Gastrocnemius medialis (tissue), 4 donors: ENCODE data around the gene DMAP1. TPM values are rescaled to one million over a fixed set of nuclear protein-coding genes. Genes with fewer than 3 reads are reported as not detected.

Experiments used
- ATAC-seq, 2 donors: fragments of 150-250 bp; one replicate each; pipeline ENCODE4 v1.9.1; 2016
- DNase-seq, 2 donors: peaks; one replicate each; pipeline ENCODE4 v3.0.0-alpha.2; 2019
- H3K27ac ChIP-seq, 4 donors: fragments of 200-600 bp; sonication (generic); 1 replicate in 1 of 4; 2 replicates in 3 of 4; pipeline ENCODE4 v1.5.1; 2016 to 2018; ENCODE audit warnings: mild to moderate bottlenecking in 2 of 4, moderate library complexity in 1 of 4
- H3K27me3 ChIP-seq, 3 donors: fragments of 200-600 bp; sonication (generic) in 2 of 3; 1 replicate in 1 of 3; 2 replicates in 2 of 3; pipeline versions ENCODE4 v1.5.1 to v1.6.0; 2016 to 2019; ENCODE audit warnings: mild to moderate bottlenecking in 1 of 3, moderate library complexity in 1 of 3
- H3K36me3 ChIP-seq, 2 donors: fragments of 200-600 bp; sonication (generic) in 1 of 2; one replicate each; pipeline ENCODE4 v1.5.1; 2017 to 2018
- H3K4me1 ChIP-seq, 2 donors: fragments of 200-600 bp; sonication (generic) in 1 of 2; one replicate each; pipeline ENCODE4 v1.5.1; 2016 to 2017; ENCODE audit warnings: mild to moderate bottlenecking in 2 of 2
- H3K4me3 ChIP-seq, 4 donors: fragments of 200-600 bp; sonication (generic) in 3 of 4; 1 replicate in 1 of 4; 2 replicates in 3 of 4; pipeline ENCODE4 v1.5.1; 2016 to 2019; ENCODE audit warnings: mild to moderate bottlenecking in 2 of 4
- H3K9me3 ChIP-seq, 3 donors: fragments of 200-600 bp; sonication (generic) in 2 of 3; 1 replicate in 1 of 3; 2 replicates in 2 of 3; pipeline ENCODE4 v1.5.1; 2016 to 2019
- CTCF ChIP-seq, 5 experiments: fragments of 450-650 bp in 3 of 5; fragments of 200-600 bp in 2 of 5; sonication (generic) in 2 of 5; IDR thresholded peaks in 4 of 5; conservative IDR thresholded peaks in 1 of 5; 1 replicate in 4 of 5; 2 replicates in 1 of 5; pipeline ENCODE4 v1.5.1; 2016 to 2019; ENCODE audit warnings: antibody characterized with exemption in 5 of 5, mild to moderate bottlenecking in 3 of 5, moderate library complexity in 3 of 5
- POLR2A ChIP-seq, 2 donors: fragments of 450-650 bp; IDR thresholded peaks; one replicate each; pipeline ENCODE4 v1.6.1; 2017; ENCODE audit warnings: antibody characterized with exemption in 2 of 2, mild to moderate bottlenecking in 2 of 2, moderate library complexity in 2 of 2
- in situ Hi-C, 4 donors: fragments of 200-750 bp; cut with MboI; loops; one replicate each; pipeline versions ENCODE4 v1.15.0 to v1.8.0; 2017; ENCODE audit warnings: low sequenced_read_pairs in 4 of 4
- intact Hi-C: fragments of 100-400 bp; cut with DNase I; formaldehyde crosslinking; loops from one replicate; pipeline ENCODE4 v1.15.1; 2023; ENCODE audit warnings: low total_unique reads
- total RNA-seq, 4 donors: library from RNA; depleted of rRNA; stranded (reverse); fragments of >200 nt; gene quantifications; one replicate each; pipeline versions ENCODE4 v1.1.0 to v1.2.3, GENCODE V29; 2016

Gene DMAP1
- total RNA-seq, 4 donors from 2014 or later: 24.9 to 42.2 (median 34.9) TPM

DNA sequence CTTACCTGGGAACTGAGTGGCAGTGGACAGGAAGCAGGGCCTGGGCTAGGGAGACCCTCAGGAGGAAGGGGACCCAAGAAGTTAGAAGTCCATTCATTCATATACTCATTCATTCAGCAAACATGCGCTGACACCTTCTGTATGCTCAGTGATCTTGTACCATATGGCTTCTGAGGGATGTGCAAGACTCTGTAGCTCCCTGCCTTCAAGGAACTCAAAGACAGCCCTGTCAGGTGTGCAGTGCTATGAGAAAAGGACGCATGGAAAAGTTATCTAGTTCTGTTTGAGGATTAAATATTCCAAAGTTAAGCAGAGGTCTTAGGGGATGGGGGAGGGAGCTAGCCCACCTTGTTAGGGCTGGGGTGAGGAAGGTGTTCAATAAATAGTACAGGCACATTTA lies 12.5 kb downstream of the DMAP1 start:
- Histone ChIP-seq H3K4me3 (no peak overlapping the region), H3K27me3 (no peaks in the 10 kb centered on the region), H3K9me3 (no peaks in the 10 kb centered on the region), H3K36me3 (peaks cover 0 to 7% of the 10 kb centered on the region in 2 donors), H3K4me1 (no peaks in the 10 kb centered on the region), H3K27ac (no peak overlapping the region)
- DNase-seq (no peak), ATAC-seq (no peak)
- in situ Hi-C loops: no loop called here
- TF ChIP-seq POLR2A (IDR thresholded peaks at IDR 0.05) (no peak), CTCF (IDR thresholded peaks at IDR 0.05 in 4 of 5, conservative IDR thresholded peaks at IDR 0.05 in 1 of 5) (no peak)
- intact Hi-C loops: no loop called here

GRCh38 chr1:44227211-44227610 lies 13.9 kb downstream of the DMAP1 start:
- H3K27ac ChIP-seq: no peak overlapping the region
- H3K36me3 ChIP-seq: no peaks in the 10 kb centered on the region
- in situ Hi-C loops (no loop called here), intact Hi-C loops (no loop called here)
- DNase-seq (peak in 1 of 2 donors; percentile 59), ATAC-seq (peak in 1 of 2 donors; percentile 76)
- H3K27me3 ChIP-seq: no peaks in the 10 kb centered on the region
- H3K9me3 ChIP-seq: no peaks in the 10 kb centered on the region
- H3K4me1 ChIP-seq: no peaks in the 10 kb centered on the region
- TF ChIP-seq POLR2A (IDR thresholded peaks at IDR 0.05): no peak
- no peak for TF ChIP-seq CTCF (IDR thresholded peaks at IDR 0.05 in 4 of 5, conservative IDR thresholded peaks at IDR 0.05 in 1 of 5)
- no peak overlapping the region for H3K4me3 ChIP-seq

DNA sequence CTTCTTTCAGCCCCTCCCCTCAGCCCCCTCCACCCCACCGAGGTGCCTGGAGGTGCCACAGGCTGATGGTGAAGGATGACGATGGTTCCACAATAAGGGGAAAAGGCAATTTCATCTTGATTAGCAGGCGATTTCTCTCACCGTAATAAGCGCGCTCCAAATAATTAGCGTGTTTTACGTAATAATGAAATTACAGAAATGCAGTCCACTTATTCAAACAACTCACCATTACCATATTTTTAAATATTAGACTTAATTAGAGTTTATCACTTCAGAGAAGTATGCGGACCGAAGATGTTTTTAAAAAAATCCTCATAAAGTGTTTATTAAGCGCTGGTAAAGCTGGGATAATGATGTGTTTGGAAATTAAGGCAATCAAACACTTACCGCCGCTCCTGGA lies 14.9 kb downstream of the DMAP1 start:
- H3K27ac ChIP-seq: no peak overlapping the region
- H3K4me1 ChIP-seq: no peaks in the 10 kb centered on the region
- no peak for ATAC-seq
- H3K36me3 ChIP-seq: no peaks in the 10 kb centered on the region
- no peaks in the 10 kb centered on the region for H3K27me3 ChIP-seq
- no peaks in the 10 kb centered on the region for H3K9me3 ChIP-seq
- H3K4me3 ChIP-seq: no peak overlapping the region
- intact Hi-C loops: no loop called here
- in situ Hi-C loops: no loop called here
- DNase-seq: no peak
- no peak for TF ChIP-seq POLR2A (IDR thresholded peaks at IDR 0.05)
- no peak for TF ChIP-seq CTCF (IDR thresholded peaks at IDR 0.05 in 4 of 5, conservative IDR thresholded peaks at IDR 0.05 in 1 of 5)

- no peak overlapping the region for H3K27ac ChIP-seq
- no peak for DNase-seq
- no peaks in the 10 kb centered on the region for H3K4me1 ChIP-seq
- no peaks in the 10 kb centered on the region for H3K27me3 ChIP-seq
- intact Hi-C loops: no loop called here
- no peaks in the 10 kb centered on the region for H3K36me3 ChIP-seq
- no peak for TF ChIP-seq CTCF (IDR thresholded peaks at IDR 0.05 in 4 of 5, conservative IDR thresholded peaks at IDR 0.05 in 1 of 5)
- TF ChIP-seq POLR2A (IDR thresholded peaks at IDR 0.05): no peak
- H3K4me3 ChIP-seq: no peak overlapping the region
- H3K9me3 ChIP-seq: no peaks in the 10 kb centered on the region
- in situ Hi-C loops: no loop called here
- no peak for ATAC-seq
These were observed 16.3 kb downstream of the DMAP1 start for GRCh38 chr1:44229435-44230167.

GRCh38 chr1:44230796-44231195 lies 17.5 kb downstream of the DMAP1 start:
- intact Hi-C loops (no loop called here), in situ Hi-C loops (no loop called here)
- no peak for TF ChIP-seq POLR2A (IDR thresholded peaks at IDR 0.05)
- no peak for TF ChIP-seq CTCF (IDR thresholded peaks at IDR 0.05 in 4 of 5, conservative IDR thresholded peaks at IDR 0.05 in 1 of 5)
- H3K4me3 ChIP-seq: no peak overlapping the region
- H3K36me3 ChIP-seq: no peaks in the 10 kb centered on the region
- H3K27ac ChIP-seq: no peak overlapping the region
- no peaks in the 10 kb centered on the region for H3K27me3 ChIP-seq
- ATAC-seq (no peak), DNase-seq (no peak)
- no peaks in the 10 kb centered on the region for H3K9me3 ChIP-seq
- H3K4me1 ChIP-seq: no peaks in the 10 kb centered on the region
